ENCODE measurements around the gene STON2.

Gene STON2

GRCh38 chr14:81416981-81417380 lies 16.9 kb upstream of the STON2 start:
- DNase-seq (ENCODE audit: low spot score): no peak

GRCh38 chr14:81416194-81416952 lies 16.2 kb upstream of the STON2 start:
- DNase-seq (ENCODE audit: low spot score): no peak

- DNase-seq (ENCODE audit: low spot score): no peak
Observed at GRCh38 chr14:81415781-81416180, 15.7 kb upstream of the STON2 start.

DNA sequence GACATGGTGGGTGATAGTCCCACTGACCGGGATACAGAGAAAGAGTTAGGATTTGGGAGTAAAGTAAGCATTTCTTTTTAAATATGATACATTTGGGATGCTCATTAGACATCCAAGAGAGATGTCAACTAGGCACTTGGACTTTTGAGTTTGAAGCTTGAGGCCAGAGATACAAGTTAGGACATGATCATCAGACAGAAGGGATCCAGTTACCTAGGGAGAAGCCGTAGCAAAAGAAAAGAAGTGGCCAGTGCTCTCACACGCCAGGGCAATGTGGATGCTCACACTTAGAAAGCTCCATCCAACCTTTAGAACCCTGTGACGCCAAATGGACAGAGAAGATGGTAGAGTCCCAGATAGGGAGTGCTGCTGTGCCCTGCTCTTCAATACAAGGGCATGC lies 14.0 kb upstream of the STON2 start:
- DNase-seq (ENCODE audit: low spot score): no peak

GRCh38 chr14:81412779-81413178 lies 12.7 kb upstream of the STON2 start:
- DNase-seq (ENCODE audit: low spot score): no peak

- no peak for DNase-seq (ENCODE audit: low spot score)
Observed at GRCh38 chr14:81408595-81408994, 8.5 kb upstream of the STON2 start.

- no peak for DNase-seq (ENCODE audit: low spot score)
Observed at GRCh38 chr14:81406863-81407262, 6.7 kb upstream of the STON2 start.

- no peak for DNase-seq (ENCODE audit: low spot score)
Observed at GRCh38 chr14:81402123-81402495, 2.0 kb upstream of the STON2 start.

- DNase-seq (ENCODE audit: low spot score): peak; percentile 77
Observed at GRCh38 chr14:81401420-81402122, 1.4 kb upstream of the STON2 start.

- peak; percentile 73 for DNase-seq (ENCODE audit: low spot score)
Observed at GRCh38 chr14:81400852-81401251, 728 bp upstream of the STON2 start.

- no peak for DNase-seq (ENCODE audit: low spot score)
Observed at GRCh38 chr14:81398196-81398891, 1.8 kb downstream of the STON2 start.

DNA sequence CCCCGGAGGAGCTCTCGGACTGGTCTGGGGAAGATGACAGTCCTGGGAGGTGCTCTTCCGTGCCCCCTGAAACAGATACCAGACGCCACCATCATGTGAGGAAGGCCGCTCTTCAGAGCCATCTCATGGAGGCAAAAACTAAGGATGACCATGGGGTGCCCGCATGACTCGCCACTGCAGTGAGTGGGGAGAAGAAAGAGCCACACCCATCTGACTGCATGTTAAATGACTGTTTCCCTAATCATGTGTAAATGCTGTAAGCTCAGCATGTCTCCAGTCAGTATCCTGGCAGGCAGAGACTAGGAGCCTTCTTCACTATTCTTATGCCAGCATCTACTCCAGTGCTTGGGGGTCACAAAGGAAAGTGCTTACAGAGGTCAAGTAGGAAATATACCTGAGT lies 4.0 kb downstream of the STON2 start:
- no peak for DNase-seq (ENCODE audit: low spot score)

DNA sequence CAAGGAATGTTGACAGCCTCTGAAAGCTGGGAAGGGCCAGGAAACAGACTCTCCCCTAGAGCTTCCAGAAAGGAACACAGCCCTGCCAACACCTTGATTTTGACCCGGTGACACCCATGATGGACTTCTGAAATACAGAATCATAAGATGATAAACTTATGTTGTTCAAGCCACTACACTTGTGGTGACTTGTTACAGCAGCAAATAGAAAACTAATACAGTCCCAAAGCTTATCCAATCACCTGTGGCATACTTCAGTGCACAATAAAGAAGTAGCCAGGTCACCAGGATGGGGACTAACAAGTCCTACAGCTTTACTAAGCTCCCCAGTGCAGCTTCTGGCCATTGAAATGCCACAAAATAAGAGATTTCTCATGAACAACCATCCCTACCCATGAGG lies 5.4 kb downstream of the STON2 start:
- DNase-seq (ENCODE audit: low spot score): no peak

DNA sequence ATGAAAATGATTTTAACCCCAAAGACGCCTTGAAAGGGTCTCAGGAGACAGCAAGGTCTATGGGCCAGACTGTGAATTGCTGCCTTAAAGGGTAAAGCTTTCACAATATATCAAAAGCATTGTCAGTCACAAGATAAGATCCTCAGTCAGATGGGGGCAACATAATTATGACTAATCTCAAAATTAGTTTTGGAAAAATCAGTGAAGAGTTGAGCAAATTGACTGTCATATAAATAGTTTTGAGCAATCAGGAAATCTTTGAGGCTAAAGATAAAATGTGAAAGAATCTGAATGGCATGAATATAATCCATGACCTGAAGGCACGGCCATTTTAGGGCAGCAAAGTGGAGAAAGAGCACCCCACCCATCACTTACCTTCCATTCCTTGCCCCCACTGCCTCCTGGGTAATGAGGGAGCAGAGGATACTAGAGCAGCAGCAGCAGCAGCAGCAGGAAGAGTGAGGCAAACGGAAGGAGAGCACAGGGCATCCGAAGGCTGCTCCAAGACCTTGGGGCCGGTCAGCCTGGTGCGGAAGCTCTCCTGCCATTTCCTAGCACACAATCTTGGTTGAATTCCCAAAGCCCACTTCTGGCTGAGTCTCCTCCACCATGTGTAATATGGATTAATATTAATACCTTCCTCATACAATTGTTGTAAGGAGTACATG lies 7.0 kb downstream of the STON2 start:
- no peak for DNase-seq (ENCODE audit: low spot score)

- no peak for DNase-seq (ENCODE audit: low spot score)
Observed at GRCh38 chr14:81392052-81392451, 8.1 kb downstream of the STON2 start.

DNA sequence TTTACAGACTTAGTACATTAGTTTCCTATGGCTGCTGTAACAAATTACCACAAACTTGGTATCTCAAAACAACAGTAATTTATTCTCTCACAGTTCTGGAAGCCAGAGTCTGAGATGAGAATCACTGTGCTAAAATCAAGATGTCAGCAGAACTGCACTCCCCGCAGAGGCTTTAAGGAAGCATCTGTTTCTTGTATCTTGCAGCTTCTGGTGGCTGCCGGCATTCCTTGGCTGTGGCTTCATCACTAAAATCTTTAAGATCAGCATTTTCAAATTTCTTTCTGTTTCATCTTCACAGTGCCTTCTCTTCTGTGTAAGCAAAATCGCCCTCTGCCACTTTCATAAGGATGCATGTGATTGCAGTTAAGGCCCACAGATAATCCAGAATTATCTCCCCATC lies 9.4 kb downstream of the STON2 start:
- no peak for DNase-seq (ENCODE audit: low spot score)

- DNase-seq (ENCODE audit: low spot score): no peak
Observed at GRCh38 chr14:81388336-81388735, 11.8 kb downstream of the STON2 start.

DNA sequence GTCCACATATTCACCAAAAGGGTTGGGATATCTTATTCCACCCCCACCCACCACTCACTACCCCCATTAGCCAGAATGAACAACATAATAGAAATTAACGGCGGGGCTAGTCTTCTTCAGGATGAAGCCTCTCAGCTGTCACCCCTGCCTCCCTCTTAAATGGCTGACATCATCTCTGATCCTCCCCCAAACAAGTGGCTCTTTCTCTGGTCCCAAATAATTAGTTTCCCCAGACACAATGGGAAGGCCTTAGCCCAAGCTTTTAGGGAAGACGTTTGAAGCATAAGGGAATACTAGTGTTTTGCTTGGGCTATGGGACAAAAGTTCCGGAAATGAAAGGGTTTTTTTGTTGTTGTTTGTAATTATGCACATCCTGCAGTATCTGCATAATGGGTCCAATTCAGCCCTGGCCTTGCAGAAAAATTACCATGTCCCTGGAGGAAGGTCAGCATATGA lies 13.8 kb downstream of the STON2 start:
- no peak for DNase-seq (ENCODE audit: low spot score)

GRCh38 chr14:81385886-81386285 lies 14.2 kb downstream of the STON2 start:
- no peak for DNase-seq (ENCODE audit: low spot score)

GRCh38 chr14:81385419-81385818 lies 14.7 kb downstream of the STON2 start:
- no peak for DNase-seq (ENCODE audit: low spot score)

DNA sequence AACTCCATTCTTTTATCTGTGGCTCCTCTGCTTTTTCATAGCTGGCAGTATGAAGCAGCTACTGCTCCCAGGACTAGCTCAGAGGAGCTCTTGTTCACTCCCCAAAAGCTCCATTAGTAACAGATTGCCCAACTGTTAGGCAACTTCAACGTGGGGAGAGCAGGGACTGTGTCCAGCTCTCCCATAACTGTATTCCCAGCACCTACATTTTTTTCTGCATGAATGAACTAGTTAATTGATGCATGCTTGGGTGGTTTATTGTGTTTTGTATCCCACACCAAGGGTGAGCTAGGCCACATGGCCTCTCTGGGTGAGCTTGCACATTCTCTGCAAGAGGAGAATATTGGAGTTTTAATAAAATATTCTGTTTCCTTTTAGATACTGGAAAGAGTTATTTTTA lies 15.2 kb downstream of the STON2 start:
- peak; percentile 60 for DNase-seq (ENCODE audit: low spot score)

- no peak for DNase-seq (ENCODE audit: low spot score)
Observed at GRCh38 chr14:81382517-81383225, 17.5 kb downstream of the STON2 start.

Measured in GM03348 (cell line).